PC-9 (cell line): Measurements from ENCODE around the gene GAL3ST3. TPM values are rescaled to one million over a fixed set of nuclear protein-coding genes. Genes with fewer than 3 reads are reported as not detected.

ENCODE experiments used
- BruUV-seq: library from RNA; stranded (reverse); fragments of 400-500 nt; replicated peaks from 2 replicates; lab custom pipeline; 2021; lab: Mats Ljungman, UMichigan
- CTCF ChIA-PET: fragments of 300-600 bp; sonication (Branson Sonifier 250); formaldehyde crosslinking; loops from one replicate; lab custom pipeline; 2022; ENCODE audit warnings: antibody characterized with exemption; lab: Charles Lee
- POLR2A ChIA-PET: fragments of 300-600 bp; sonication (Branson Sonifier 250); formaldehyde crosslinking; loops from one replicate; lab custom pipeline; 2022; ENCODE audit warnings: antibody characterized with exemption; ENCODE audit not compliant: unreplicated experiment; lab: Charles Lee
- DNase-seq, 2 experiments: peaks; one replicate each; pipeline versions ENCODE4 v3.0.0 to v3.0.0-alpha.2; 2015 to 2022; ENCODE audit warnings: mixed read lengths in 1 of 2
- H2AFZ ChIP-seq: fragments of 200-600 bp; sonication (generic); 2 replicates; pipeline ENCODE4 v1.8.1; 2017; ENCODE audit warnings: antibody characterized with exemption
- H3F3A ChIP-seq: fragments of 200-600 bp; sonication (generic); 2 replicates; pipeline ENCODE4 v1.8.1; 2017; ENCODE audit warnings: antibody characterized with exemption, mild to moderate bottlenecking, low read depth; ENCODE audit not compliant: insufficient read depth
- H3K27ac ChIP-seq: fragments of 200-600 bp; sonication (generic); 2 replicates; pipeline ENCODE4 v1.6.1; 2016; ENCODE audit warnings: mixed run types
- H3K27me3 ChIP-seq: fragments of 200-600 bp; sonication (generic); 2 replicates; pipeline ENCODE4 v1.6.1; 2016; ENCODE audit warnings: low read depth, mixed run types; ENCODE audit not compliant: insufficient read depth
- H3K36me3 ChIP-seq: fragments of 200-600 bp; sonication (generic); 2 replicates; pipeline ENCODE4 v1.6.1; 2016; ENCODE audit warnings: low read depth, mixed run types
- H3K4me1 ChIP-seq: fragments of 200-600 bp; sonication (generic); replicated peaks from 2 replicates; pipeline ENCODE4 v1.6.1; 2016; ENCODE audit warnings: mixed run types; ENCODE audit not compliant: insufficient read depth
- H3K4me2 ChIP-seq: fragments of 200-600 bp; sonication (generic); 2 replicates; pipeline ENCODE4 v1.6.1; 2017; ENCODE audit warnings: mixed run types
- H3K4me3 ChIP-seq: fragments of 200-600 bp; sonication (generic); 2 replicates; pipeline ENCODE4 v1.6.1; 2016; ENCODE audit warnings: mixed run types
- H3K79me2 ChIP-seq: fragments of 200-600 bp; sonication (generic); 2 replicates; pipeline ENCODE4 v1.6.1; 2017; ENCODE audit warnings: low read depth, mixed run types
- H3K9me2 ChIP-seq: fragments of 200-600 bp; sonication (generic); 2 replicates; pipeline ENCODE4 v1.8.1; 2017; ENCODE audit warnings: mild to moderate bottlenecking; ENCODE audit not compliant: insufficient read depth
- H3K9me3 ChIP-seq: fragments of 200-600 bp; sonication (generic); 2 replicates; pipeline ENCODE4 v1.8.1; 2016; ENCODE audit warnings: low read depth; ENCODE audit not compliant: insufficient read depth
- H4K20me1 ChIP-seq: fragments of 200-600 bp; sonication (generic); 2 replicates; pipeline ENCODE4 v1.8.1; 2017; ENCODE audit not compliant: insufficient read depth
- EZH2 ChIP-seq: fragments of 200-600 bp; sonication (generic); IDR thresholded peaks from 2 replicates; pipeline ENCODE4 v1.8.0; 2017; ENCODE audit warnings: antibody characterized with exemption, low read depth
- intact Hi-C: fragments of 100-400 bp; cut with micrococcal nuclease; formaldehyde crosslinking; loops from one replicate; pipeline ENCODE4 v1.10.0; 2022; ENCODE audit not compliant: unreplicated experiment
- total RNA-seq: library from RNA; stranded (reverse); gene quantifications from 2 replicates; pipeline ENCODE4 v1.2.3, GENCODE V29; 2021
- TF ChIP-seq, protein P1 (sequence below): fragments of 200-600 bp; sonication (generic); conservative IDR thresholded peaks from 2 replicates; pipeline ENCODE4 v1.6.1; 2017; ENCODE audit warnings: mixed run types, antibody characterized with exemption, mild to moderate bottlenecking, moderate library complexity

Gene GAL3ST3
- total RNA-seq, 1 experiment from 2014 or later, result not detected

DNA sequence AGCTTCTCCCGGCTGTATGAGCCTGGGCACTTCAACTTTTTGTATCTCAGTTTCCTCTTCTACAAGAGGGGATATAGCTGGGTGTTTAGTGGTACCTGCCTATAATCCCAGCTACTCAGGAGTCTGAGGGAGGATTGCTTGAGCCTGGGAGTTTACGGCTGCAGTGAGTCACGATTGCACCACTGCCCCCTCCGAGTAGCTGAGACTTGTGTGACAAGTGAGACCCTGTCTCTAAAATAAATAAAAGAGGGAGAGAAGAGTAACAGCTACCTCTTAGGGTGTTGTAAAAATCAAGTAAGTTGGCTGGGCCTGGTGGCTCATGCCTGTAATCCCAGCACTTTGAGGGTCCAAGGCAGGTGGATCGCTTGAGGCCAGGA is 12.6 kb downstream of the GAL3ST3 start:
- Histone ChIP-seq H3K4me3 (no peak overlapping the region), H2AFZ (no peak overlapping the region), H3K9me2 (no peaks in the 10 kb centered on the region), H3K79me2 (no peaks in the 10 kb centered on the region), H3F3A (peaks cover 10% of the 10 kb centered on the region; the same call in 1 of the 2 replicates), H3K9me3 (no peaks in the 10 kb centered on the region), H3K27me3 (no peaks in the 10 kb centered on the region), H3K4me2 (no peak overlapping the region), H3K27ac (no peak overlapping the region), H3K36me3 (no peaks in the 10 kb centered on the region), H4K20me1 (no peaks in the 10 kb centered on the region), H3K4me1 (no peaks in the 10 kb centered on the region)
- TF ChIP-seq EZH2, result no peak
- TF ChIP-seq, protein P1, sequence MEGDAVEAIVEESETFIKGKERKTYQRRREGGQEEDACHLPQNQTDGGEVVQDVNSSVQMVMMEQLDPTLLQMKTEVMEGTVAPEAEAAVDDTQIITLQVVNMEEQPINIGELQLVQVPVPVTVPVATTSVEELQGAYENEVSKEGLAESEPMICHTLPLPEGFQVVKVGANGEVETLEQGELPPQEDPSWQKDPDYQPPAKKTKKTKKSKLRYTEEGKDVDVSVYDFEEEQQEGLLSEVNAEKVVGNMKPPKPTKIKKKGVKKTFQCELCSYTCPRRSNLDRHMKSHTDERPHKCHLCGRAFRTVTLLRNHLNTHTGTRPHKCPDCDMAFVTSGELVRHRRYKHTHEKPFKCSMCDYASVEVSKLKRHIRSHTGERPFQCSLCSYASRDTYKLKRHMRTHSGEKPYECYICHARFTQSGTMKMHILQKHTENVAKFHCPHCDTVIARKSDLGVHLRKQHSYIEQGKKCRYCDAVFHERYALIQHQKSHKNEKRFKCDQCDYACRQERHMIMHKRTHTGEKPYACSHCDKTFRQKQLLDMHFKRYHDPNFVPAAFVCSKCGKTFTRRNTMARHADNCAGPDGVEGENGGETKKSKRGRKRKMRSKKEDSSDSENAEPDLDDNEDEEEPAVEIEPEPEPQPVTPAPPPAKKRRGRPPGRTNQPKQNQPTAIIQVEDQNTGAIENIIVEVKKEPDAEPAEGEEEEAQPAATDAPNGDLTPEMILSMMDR, result no peak
- no TSS peak for BruUV-seq
- ChIA-PET CTCF (interaction anchor here (0.5 kb wide), 1 partner anchor 35 kb away, joined by 5 read pairs; no protein-coding TSS in a partner anchor), POLR2A (no interaction called here)
- intact Hi-C loops, result no loop called here
- DNase-seq, result no peak

GRCh38 chr11:66035653-66036333 is 13.2 kb downstream of the GAL3ST3 start:
- CTCF ChIA-PET, result interaction anchor here (0.5 kb wide), 1 partner anchor 35 kb away, joined by 5 read pairs; no protein-coding TSS in a partner anchor
- H3K4me2 ChIP-seq, result no peak overlapping the region
- intact Hi-C loops, result no loop called here
- BruUV-seq, result no TSS peak
- POLR2A ChIA-PET, result interaction anchor here (0.7 kb wide), 1 partner anchor 149 kb away, joined by 4 read pairs; no protein-coding TSS in a partner anchor
- H2AFZ ChIP-seq, result no peak overlapping the region
- no peaks in the 10 kb centered on the region for H3K27me3 ChIP-seq
- DNase-seq, result no peak
- no peaks in the 10 kb centered on the region for H3K4me1 ChIP-seq
- H3K9me3 ChIP-seq, result no peaks in the 10 kb centered on the region
- H3K36me3 ChIP-seq, result no peaks in the 10 kb centered on the region
- no peaks in the 10 kb centered on the region for H3K79me2 ChIP-seq
- no peak overlapping the region for H3K27ac ChIP-seq
- H3F3A ChIP-seq, result peaks cover 15% of the 10 kb centered on the region; the same call in 1 of the 2 replicates
- TF ChIP-seq EZH2, result no peak
- TF ChIP-seq, protein P1, result no peak
- H4K20me1 ChIP-seq, result no peaks in the 10 kb centered on the region
- no peak overlapping the region for H3K4me3 ChIP-seq
- no peaks in the 10 kb centered on the region for H3K9me2 ChIP-seq

DNA sequence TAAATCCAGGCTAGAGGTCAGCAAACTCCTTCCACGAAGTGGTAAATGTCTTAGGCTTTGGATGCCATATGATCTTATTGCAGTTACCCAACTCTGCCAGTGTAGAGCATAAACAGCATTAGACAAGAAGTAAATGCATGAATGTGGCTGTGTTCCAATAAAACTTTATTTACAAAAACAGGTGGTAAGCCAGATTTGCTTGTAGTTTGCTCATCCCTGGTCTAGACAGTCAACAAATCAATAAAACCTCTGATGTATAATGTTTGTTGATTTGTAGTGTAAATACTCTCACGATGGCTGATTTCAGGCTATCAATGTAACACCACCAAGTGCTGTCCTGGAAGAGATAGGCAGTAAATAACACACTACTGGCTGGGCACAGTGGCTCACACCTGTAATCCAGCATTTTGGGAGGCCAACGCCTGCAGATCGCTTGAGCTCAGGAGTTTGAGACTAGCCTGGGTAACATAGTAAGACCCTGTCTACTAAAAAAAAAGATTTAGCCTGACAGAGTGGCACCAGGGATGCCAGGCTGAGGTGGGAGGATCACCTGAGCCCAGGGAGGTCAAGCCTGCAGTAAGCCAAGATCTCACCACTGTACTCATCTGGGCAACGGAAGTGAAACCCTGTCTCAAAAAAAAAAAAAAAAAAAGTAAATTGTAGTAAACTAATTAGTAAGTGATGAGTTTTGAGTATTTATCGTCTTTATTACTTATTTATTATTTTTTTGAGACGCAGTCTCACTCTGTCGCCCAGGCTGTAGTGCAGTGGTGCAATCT is 15.8 kb downstream of the GAL3ST3 start:
- BruUV-seq, result no TSS peak
- intact Hi-C loops, result no loop called here
- peaks cover 15% of the 10 kb centered on the region; the same call in 1 of the 2 replicates for H3F3A ChIP-seq
- ChIA-PET POLR2A (no interaction called here), CTCF (interaction anchor here (0.7 kb wide), 1 partner anchor 100 kb away, joined by 3 read pairs; no protein-coding TSS in a partner anchor)
- TF ChIP-seq EZH2, result no peak
- TF ChIP-seq, protein P1, result no peak
- no peaks in the 10 kb centered on the region for H3K27me3 ChIP-seq
- H3K79me2 ChIP-seq, result no peaks in the 10 kb centered on the region
- H3K4me2 ChIP-seq, result no peak overlapping the region
- H3K4me1 ChIP-seq, result no peaks in the 10 kb centered on the region
- no peak overlapping the region for H2AFZ ChIP-seq
- no peaks in the 10 kb centered on the region for H4K20me1 ChIP-seq
- H3K9me2 ChIP-seq, result no peaks in the 10 kb centered on the region
- H3K27ac ChIP-seq, result no peak overlapping the region
- H3K4me3 ChIP-seq, result no peak overlapping the region
- H3K36me3 ChIP-seq, result no peaks in the 10 kb centered on the region
- no peaks in the 10 kb centered on the region for H3K9me3 ChIP-seq
- DNase-seq, result no peak
